G401.6 (cell line): ENCODE measurements around the gene TAMM41.
"Not testable (repeated sequence)": the region's sequence is repeated elsewhere in the genome, so short reads cannot be mapped to it uniquely, and the experiment has no call there.

ENCODE experiments used
- FAIRE-seq: peaks from 2 replicates; lab custom pipeline; 2012; peaks lifted over from hg19 to GRCh38; lab: Jason Lieb, UNC

Gene TAMM41

DNA sequence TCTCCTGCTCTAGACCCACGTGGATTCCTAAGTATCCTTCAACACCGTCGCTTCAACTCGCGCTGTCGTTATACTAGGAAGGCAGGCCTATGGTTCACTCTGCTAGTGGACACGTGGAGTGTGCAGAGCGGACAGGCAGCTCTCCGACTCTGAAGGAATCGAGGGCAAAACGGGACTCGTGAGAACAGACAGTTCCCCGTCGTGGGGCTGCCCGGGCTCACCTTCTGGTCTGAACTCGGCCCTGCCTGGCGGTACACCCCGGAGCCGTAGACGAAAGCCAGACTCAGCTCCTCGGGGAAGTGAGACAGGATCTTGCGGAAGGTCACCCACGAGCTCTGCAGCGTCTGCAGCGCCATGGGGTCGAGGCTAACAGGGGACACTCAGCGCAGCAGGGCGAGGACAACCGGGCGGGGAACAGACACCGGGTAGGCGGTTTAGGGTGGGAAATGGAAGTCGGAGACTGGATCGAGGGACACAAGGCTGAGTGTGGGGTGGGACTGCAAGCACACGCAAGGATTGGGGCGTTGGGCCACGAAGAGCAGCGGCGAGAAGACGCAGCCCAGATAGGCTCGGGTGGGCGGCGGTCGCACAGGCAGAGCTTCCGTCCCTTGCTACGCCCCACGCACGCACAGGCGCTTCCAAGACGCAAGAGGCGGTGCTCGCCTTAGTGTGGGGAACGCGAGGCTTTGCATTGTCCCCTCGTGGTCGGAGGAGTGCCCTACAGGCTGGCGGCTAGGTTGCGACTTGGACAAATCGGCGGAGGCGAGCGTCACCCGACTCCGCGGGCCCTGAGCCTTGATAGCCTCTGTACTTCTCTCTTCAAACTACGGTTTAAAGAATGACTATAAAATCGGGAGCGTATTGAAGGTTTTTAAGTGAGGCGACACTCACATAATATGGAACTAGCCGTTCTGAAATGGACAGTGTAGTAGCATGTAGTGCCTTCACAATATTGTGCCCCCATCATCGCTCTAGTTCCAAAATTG lies at the start of gene TAMM41:
TSS of gene TAMM41 (minus strand) at position 605 of the 986 bp plus-strand sequence. CDS start at position 356, 249 bp downstream.
- peak; percentile 55 for FAIRE-seq

GRCh38 chr3:11878837-11879236 lies 32.2 kb upstream of the TAMM41 start:
- FAIRE-seq: no peak

DNA sequence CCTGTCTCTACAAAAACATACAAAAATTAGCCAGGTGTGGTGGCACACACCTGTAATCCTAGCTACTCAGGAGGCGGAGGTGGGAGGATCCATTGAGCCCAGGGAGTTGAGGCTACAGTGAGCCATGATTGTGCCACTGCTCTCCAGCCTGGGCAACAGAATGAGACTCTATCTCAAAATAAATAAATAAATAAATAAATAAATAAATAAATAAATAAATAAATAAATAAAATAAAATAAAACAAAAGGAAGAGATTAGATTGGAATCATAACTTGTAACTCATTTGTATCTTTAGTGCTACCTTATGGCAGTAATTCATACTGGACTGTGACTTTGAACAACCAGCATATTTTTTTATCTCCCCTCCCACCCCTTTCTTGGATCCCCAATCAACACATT lies 28.0 kb upstream of the TAMM41 start:
- not testable (repeated sequence) for FAIRE-seq

DNA sequence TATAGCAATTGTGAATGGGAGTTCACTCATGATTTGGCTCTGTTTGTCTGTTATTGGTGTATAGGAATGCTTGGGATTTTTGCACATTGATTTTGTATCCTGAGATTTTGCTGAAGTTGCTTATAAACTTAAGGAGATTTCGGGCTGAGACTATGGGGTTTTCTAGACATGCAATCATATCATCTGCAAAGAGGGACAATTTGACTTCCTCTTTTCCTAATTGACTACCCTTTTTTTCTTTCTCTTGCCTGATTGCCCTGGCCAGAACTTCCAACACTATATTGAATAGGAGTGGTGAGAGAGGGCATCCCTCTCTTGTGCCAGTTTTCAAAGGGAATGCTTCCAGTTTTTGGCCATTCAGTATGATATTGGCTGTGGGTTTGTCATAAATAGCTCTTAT lies 17.1 kb upstream of the TAMM41 start:
- not testable (repeated sequence) for FAIRE-seq

- FAIRE-seq: not testable (repeated sequence)
Measured at GRCh38 chr3:11862584-11862983, 15.9 kb upstream of the TAMM41 start.

- FAIRE-seq: not testable (repeated sequence)
Measured at GRCh38 chr3:11862145-11862544, 15.5 kb upstream of the TAMM41 start.

GRCh38 chr3:11860213-11860612 lies 13.5 kb upstream of the TAMM41 start:
- FAIRE-seq: not testable (repeated sequence)

GRCh38 chr3:11853450-11853849 lies 6.8 kb upstream of the TAMM41 start:
- FAIRE-seq: no peak

GRCh38 chr3:11850003-11850402 lies 3.3 kb upstream of the TAMM41 start:
- no peak for FAIRE-seq

GRCh38 chr3:11847607-11848006 lies 922 bp upstream of the TAMM41 start:
- FAIRE-seq: no peak

DNA sequence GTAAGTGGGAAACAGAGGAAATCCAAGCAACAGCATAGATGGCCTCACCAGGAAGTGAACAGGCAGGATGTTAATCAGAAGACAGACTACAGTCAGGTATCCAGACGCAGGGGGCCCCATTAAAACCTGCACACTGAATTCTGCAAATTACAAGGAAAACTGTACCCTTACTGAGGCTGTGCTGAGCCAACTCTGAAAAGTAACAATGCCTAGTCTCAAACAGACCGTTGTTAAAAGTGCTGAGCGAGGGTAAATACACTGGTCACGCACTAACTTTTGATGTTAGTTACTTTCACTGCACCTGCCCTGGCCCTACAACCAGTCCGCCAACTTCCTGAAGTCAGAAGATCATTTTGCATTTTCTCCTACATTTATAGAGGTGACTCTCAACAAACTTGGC lies 1.0 kb downstream of the TAMM41 start:
- no peak for FAIRE-seq

DNA sequence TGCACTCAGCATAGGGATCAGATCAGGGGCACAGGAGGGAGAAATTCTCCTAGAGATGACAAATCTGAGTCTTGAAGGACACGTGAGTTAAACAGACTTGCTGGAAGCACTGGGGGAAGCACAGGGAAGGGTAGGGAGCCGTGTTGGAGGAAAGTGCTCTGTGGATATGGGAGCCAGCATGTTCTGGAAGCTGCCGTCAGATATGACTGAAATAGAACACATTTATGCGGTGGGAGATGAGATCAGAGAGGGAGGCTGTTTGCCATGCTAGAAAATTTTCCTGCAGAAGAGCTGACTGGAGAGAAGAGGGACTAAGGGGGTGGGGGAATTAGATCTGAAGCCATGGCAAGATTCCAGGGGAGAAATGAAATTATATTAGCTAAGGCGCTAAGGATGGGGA lies 1.8 kb downstream of the TAMM41 start:
- FAIRE-seq: no peak

- peak; percentile 94 for FAIRE-seq
Measured at GRCh38 chr3:11835028-11835639, 11.6 kb downstream of the TAMM41 start.

DNA sequence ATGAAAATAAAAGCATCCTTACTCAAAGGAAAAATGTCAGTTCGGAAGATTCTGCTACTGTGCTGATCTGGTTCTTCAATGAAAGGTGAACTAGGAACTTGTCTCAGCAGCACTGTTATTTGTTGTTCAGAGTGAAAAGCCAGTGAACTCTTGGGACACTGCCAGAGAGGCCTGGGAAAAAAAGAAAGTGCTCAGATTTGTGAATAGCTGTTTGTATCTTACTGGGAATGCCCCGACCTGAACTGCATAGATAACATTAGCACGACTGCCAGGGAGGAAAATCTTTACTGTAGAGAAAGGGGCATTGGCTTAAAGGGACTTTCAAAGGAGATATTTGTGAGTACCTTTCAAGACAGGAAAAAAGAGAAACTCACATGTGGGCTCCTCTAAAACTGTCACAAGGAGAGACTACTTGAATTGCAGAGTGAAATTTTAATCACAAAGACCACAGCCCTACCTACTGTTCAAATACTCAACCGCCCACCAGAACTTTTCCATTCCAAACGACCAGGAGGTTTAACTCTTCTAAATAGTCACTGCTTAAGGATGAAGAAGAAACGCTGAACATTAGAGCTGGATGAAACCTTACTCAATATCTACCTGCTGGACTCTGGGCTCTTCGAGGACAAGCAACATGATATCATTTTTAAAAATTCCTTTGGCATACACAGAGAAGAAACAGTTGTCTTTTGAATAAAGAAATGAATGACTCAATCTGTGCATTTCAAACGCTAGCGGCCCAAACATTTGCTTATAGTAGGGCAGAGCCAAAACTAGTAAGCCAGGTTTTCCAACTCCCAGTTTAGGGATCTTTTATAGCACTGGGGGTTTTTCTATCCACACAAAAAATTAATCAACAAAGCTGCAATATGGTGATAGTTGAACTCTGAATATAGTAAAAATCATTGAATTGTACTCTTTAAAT lies 13.4 kb downstream of the TAMM41 start:
- no peak for FAIRE-seq

DNA sequence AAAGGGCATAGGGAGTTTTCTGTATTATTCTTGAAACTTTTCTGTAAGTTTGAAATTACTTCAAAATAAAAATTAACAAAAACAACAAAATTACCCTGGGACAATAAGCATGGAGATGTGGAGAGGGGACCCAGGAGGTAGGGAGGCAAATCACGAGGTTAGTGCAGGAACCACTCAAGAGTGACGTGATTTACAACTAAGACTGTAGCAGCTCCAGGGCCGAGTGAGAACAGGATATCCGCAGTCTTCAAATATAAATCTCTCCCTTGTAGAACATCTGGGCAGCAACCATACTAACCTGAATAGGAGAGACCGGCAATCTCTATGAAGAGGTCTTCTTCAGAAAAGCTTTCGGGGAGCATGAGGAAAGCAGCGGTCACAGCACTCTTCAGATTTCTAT lies 17.3 kb downstream of the TAMM41 start:
- no peak for FAIRE-seq

DNA sequence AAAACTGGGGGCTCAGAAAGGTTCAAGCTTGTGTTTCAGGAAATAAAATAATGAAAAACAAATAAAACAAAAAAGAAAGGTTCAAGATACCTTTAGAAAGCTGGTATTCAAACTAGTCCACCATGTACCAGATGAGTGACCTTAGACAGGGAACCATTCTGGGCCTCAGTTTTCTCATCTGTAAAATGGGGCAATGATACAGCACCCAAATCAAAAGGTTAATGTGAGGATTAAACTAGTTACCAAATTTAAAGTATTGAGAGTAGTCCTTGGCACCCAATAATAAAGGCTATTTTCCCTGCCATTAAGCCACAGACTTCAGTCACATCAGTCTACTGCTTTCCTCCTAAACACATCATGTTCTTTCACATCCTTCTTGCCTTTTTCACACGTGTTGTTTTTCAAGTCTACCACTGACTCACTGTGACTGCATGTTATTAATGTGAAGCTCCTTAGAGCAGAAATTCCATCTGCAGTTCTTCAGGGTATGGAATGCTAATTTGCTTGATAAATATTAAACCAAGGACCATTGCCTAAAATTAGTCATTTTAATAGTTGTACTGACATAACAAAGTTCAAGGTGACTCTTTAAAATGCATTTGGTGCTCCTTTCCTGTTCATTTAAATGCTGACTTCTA lies 19.9 kb downstream of the TAMM41 start:
- FAIRE-seq: no peak

DNA sequence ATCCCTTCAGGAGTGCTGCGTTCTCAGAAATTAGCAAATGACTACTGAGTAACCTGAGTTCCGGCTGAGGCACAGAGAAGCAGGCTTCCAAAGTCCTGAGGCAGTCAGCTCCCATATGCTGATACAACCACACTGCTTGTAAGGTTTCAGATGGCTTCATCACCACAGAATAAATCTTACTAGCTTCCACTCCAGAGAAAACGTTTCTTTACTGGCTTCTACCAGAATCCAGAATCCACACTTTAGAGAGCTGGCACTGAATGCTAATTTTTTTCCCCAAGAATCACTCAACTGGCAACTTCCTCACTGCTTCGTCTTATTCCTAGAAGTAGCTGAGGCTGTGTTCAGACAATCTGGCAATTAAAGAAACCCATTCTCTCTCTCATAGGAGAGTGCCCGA lies 21.4 kb downstream of the TAMM41 start:
- FAIRE-seq: no peak

- FAIRE-seq: no peak
Measured at GRCh38 chr3:11820531-11821041, 26.1 kb downstream of the TAMM41 start.

DNA sequence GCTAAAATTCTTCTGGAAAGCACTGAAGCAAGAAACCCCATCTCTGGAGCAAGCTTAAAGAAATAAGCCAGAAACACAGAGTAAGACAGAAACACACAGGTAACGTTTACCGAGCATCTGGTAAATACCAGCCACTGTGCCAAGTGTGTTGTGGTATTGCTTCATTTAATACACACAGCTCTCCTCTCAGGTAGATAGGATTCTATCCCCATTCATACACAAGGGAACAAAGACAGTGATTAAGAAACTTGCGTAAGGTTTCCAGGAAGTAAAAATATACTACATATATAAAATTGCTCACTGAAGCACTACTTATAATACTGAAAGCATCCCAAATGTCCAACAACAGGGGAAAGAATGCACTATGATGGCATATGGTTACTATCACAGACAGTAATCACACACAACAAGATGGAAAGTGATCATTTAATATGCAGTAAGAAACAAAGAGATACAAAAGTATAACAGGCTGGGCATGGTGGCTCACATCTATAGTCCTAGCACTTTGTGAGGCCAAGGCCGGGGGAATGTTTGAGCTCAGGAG lies 27.5 kb downstream of the TAMM41 start:
- FAIRE-seq: no peak

GRCh38 chr3:11818033-11818432 lies 28.7 kb downstream of the TAMM41 start:
- no peak for FAIRE-seq

DNA sequence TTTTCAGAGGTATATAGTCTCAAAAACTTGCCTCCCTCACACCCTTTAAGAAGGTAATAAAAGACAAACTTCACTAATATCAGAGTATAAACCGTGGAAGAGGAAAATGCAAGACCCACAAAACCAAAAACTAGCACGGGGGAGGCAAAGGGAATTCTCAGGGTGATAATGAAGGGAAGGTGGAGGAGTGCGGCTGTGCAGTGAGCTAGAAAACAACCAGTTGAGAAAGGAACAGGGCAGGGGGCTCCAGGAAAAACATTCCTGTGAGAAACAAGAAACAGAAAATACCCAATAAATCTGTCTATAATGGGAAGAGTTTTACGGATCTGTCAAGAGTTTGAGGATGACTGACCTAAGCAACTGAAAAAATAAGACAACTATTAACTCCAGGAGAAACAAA lies 31.6 kb downstream of the TAMM41 start:
- no peak for FAIRE-seq
